DOHH2 (cell line): Measurements from ENCODE around the gene ZNF469.

Experiments
- H3F3A ChIP-seq: fragments of 200-600 bp; sonication (generic), shearing (Covaris generic); 2 replicates; pipeline ENCODE4 v1.6.0; 2016; ENCODE audit warnings: antibody characterized with exemption, mild to moderate bottlenecking; ENCODE audit not compliant: control insufficient read depth, insufficient read depth
- H3K27ac ChIP-seq: fragments of 200-600 bp; sonication (generic); 2 replicates; pipeline ENCODE4 v1.5.1; 2014; ENCODE audit warnings: low read depth, mild to moderate bottlenecking, low read length, moderate library complexity
- H3K27me3 ChIP-seq: fragments of 200-600 bp; sonication (generic); 2 replicates; pipeline ENCODE4 v1.6.1; 2014; ENCODE audit warnings: mild to moderate bottlenecking, low read length, mixed read lengths; ENCODE audit not compliant: control insufficient read depth
- H3K36me3 ChIP-seq: fragments of 200-600 bp; sonication (generic); 2 replicates; pipeline ENCODE4 v1.6.1; 2014; ENCODE audit warnings: mild to moderate bottlenecking, low read length, moderate library complexity, mixed read lengths; ENCODE audit not compliant: control insufficient read depth
- H3K4me1 ChIP-seq: fragments of 200-600 bp; sonication (generic); 2 replicates; pipeline ENCODE4 v1.6.1; 2014; ENCODE audit warnings: mild to moderate bottlenecking, low read length, mixed read lengths; ENCODE audit not compliant: control insufficient read depth
- H3K4me2 ChIP-seq: fragments of 200-600 bp; sonication (generic); 2 replicates; pipeline ENCODE4 v1.6.0; 2014; ENCODE audit warnings: mild to moderate bottlenecking, low read length, moderate library complexity
- H3K4me3 ChIP-seq: fragments of 200-600 bp; sonication (generic); 2 replicates; pipeline ENCODE4 v1.5.1; 2014; ENCODE audit warnings: mild to moderate bottlenecking, low read length, mixed read lengths
- H3K79me2 ChIP-seq: fragments of 200-600 bp; sonication (generic); 2 replicates; pipeline ENCODE4 v1.6.1; 2014; ENCODE audit warnings: mild to moderate bottlenecking, low read length, mixed read lengths; ENCODE audit not compliant: control insufficient read depth
- H3K9me2 ChIP-seq: fragments of 200-600 bp; sonication (generic); replicated peaks from 2 replicates; pipeline ENCODE4 v1.6.1; 2014; ENCODE audit warnings: mild to moderate bottlenecking, low read length, mixed read lengths; ENCODE audit not compliant: control insufficient read depth
- H3K9me3 ChIP-seq: fragments of 200-600 bp; sonication (generic); 2 replicates; pipeline ENCODE4 v1.6.1; 2014; ENCODE audit warnings: antibody characterized with exemption, low read length, mixed read lengths; ENCODE audit not compliant: control insufficient read depth, insufficient read depth
- H4K20me1 ChIP-seq: fragments of 200-600 bp; sonication (generic); 2 replicates; pipeline ENCODE4 v1.6.0; 2014; ENCODE audit warnings: low read depth, mild to moderate bottlenecking, antibody characterized with exemption, low read length, moderate library complexity; ENCODE audit not compliant: control insufficient read depth, insufficient read depth
- EZH2phosphoT487 ChIP-seq: fragments of 200-600 bp; sonication (generic); IDR thresholded peaks from 2 replicates; pipeline ENCODE4 v1.6.1; 2017; ENCODE audit warnings: borderline replicate concordance, mild to moderate bottlenecking, antibody characterized with exemption, low read length, moderate library complexity, mixed read lengths
- TF ChIP-seq, protein P1 (sequence below): fragments of 200-600 bp; sonication (generic); IDR thresholded peaks from one replicate; pipeline ENCODE4 v1.5.1; 2014; ENCODE audit warnings: antibody characterized with exemption, mild to moderate bottlenecking, low read depth, low read length; ENCODE audit not compliant: poor library complexity, severe bottlenecking

Gene ZNF469

DNA sequence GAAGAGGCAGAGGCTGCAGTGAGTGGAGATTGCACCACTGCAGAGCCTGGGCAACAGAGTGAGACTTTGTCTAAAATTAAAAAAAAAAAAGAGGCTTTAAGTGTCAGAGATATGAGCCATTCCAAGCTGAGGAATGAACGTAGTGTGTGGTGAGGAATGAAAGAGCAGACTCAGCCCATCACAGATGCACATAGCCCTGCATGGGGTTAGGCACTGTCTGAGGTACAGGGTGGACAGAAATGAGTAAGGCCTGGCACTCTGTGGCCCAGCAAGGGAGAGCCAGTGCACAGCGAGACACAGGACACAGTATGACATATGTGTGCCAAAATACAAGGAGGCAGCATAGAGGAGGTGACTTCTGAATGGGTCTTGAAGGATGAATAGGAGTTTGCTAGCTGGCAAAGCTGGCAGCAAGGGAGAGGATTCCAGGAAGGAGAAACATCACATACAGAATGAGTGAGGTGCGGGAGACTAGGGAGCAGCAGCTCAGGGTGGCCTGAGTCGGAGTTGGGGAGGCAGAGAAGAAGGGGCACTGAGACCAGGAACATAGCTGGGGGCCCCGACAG is 8.7 kb upstream of the ZNF469 start:
- H3K9me2 ChIP-seq = no peaks in the 10 kb centered on the region
- no peaks in the 10 kb centered on the region for H3K4me1 ChIP-seq
- no peak overlapping the region for H3K27ac ChIP-seq
- no peaks in the 10 kb centered on the region for H3K27me3 ChIP-seq
- no peaks in the 10 kb centered on the region for H3F3A ChIP-seq
- H3K4me3 ChIP-seq = no peak overlapping the region
- H3K79me2 ChIP-seq = no peaks in the 10 kb centered on the region
- H3K36me3 ChIP-seq = no peaks in the 10 kb centered on the region
- H3K4me2 ChIP-seq = no peak overlapping the region
- TF ChIP-seq, protein P1, sequence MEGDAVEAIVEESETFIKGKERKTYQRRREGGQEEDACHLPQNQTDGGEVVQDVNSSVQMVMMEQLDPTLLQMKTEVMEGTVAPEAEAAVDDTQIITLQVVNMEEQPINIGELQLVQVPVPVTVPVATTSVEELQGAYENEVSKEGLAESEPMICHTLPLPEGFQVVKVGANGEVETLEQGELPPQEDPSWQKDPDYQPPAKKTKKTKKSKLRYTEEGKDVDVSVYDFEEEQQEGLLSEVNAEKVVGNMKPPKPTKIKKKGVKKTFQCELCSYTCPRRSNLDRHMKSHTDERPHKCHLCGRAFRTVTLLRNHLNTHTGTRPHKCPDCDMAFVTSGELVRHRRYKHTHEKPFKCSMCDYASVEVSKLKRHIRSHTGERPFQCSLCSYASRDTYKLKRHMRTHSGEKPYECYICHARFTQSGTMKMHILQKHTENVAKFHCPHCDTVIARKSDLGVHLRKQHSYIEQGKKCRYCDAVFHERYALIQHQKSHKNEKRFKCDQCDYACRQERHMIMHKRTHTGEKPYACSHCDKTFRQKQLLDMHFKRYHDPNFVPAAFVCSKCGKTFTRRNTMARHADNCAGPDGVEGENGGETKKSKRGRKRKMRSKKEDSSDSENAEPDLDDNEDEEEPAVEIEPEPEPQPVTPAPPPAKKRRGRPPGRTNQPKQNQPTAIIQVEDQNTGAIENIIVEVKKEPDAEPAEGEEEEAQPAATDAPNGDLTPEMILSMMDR = no peak
- no peak for TF ChIP-seq EZH2phosphoT487
- H4K20me1 ChIP-seq = no peaks in the 10 kb centered on the region
- H3K9me3 ChIP-seq = peaks cover 42% of the 10 kb centered on the region; the same call in 1 of the 2 replicates

DNA sequence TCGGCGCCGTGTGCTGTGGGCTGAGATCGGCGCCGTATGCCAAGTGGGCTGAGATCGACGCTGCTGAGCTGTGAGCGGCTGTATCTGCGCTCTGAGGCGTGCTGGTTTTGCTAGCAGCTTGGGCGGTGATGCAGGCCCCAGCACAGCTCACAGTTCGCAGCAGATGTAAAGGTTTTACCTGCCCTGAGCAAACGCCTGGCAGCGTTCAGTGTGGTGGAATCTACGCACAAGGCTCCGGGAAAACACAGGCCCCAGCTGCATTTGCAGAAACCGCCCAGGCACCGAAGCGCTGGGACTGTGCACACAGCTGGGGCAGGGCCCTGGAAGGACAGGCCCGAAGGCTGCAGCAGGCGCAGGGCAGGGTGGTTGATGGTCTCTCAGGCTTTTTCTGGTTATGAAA is 8.0 kb upstream of the ZNF469 start:
- H3K4me3 ChIP-seq = no peak overlapping the region
- no peaks in the 10 kb centered on the region for H3K36me3 ChIP-seq
- H3K27me3 ChIP-seq = no peaks in the 10 kb centered on the region
- no peaks in the 10 kb centered on the region for H4K20me1 ChIP-seq
- H3K79me2 ChIP-seq = no peaks in the 10 kb centered on the region
- H3K4me1 ChIP-seq = no peaks in the 10 kb centered on the region
- TF ChIP-seq, protein P1 = no peak
- no peak for TF ChIP-seq EZH2phosphoT487
- no peak overlapping the region for H3K4me2 ChIP-seq
- no peak overlapping the region for H3K27ac ChIP-seq
- H3K9me3 ChIP-seq = peaks cover 35% of the 10 kb centered on the region; the same call in 1 of the 2 replicates
- H3K9me2 ChIP-seq = no peaks in the 10 kb centered on the region
- no peaks in the 10 kb centered on the region for H3F3A ChIP-seq

DNA sequence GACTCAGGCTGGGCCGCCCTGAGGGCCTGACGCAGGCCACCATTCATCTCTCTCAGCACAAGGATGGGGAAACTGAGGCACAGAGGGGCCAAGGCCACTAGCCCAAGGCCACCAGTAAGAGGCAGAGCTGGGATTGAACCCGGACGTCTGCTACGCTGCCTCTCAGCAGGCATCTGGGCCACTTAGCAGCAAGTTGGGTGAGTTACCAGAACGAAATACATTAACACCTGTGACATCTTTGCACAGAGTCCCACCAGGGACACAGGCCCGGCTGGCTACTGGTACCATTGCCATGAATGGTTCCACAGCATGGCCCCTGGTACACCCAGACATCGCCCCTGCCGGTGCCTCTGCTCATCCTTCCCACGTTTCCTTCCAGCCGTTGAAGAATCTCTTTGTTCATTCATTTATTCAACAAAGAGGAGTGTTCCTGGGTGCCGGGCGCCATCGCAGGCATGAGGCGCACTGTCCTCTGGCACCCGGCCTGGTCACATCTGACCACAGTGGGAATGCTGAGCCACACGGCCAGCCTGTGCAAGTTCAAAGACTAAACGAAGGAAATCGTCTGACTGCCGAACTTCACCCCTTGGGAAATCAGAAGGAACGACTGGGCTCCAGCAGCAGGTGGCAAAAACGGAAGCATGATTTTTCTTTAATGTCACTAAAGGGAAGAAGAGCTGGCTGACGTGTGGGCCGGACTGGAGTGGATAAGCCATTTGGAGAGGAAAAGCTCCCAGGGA is 7.4 kb upstream of the ZNF469 start:
- Histone ChIP-seq H3K36me3 (no peaks in the 10 kb centered on the region), H3K4me3 (no peak overlapping the region), H4K20me1 (no peaks in the 10 kb centered on the region), H3K4me2 (no peak overlapping the region), H3K9me3 (peaks cover 35% of the 10 kb centered on the region), H3K9me2 (no peaks in the 10 kb centered on the region), H3K79me2 (no peaks in the 10 kb centered on the region), H3K27ac (no peak overlapping the region), H3K4me1 (no peaks in the 10 kb centered on the region), H3K27me3 (no peaks in the 10 kb centered on the region), H3F3A (no peaks in the 10 kb centered on the region)
- TF ChIP-seq, protein P1 = no peak
- TF ChIP-seq EZH2phosphoT487 = no peak
